HCT116 (cell line): Measurements from ENCODE around the gene PRMT2.
"Not testable (repeated sequence)": the region's sequence is repeated elsewhere in the genome, so short reads cannot be mapped to it uniquely, and the experiment has no call there.

ENCODE experiments used
- EGR1 ChIP-seq: IDR thresholded peaks from 2 replicates; pipeline ENCODE4 v1.6.1; 2012; ENCODE audit warnings: low read depth
- EZH2 ChIP-seq: fragments of 200-600 bp; sonication (generic); IDR thresholded peaks from 2 replicates; pipeline ENCODE4 v1.6.1; 2017; ENCODE audit warnings: antibody characterized with exemption, mixed run types
- EZH2phosphoT487 ChIP-seq: fragments of 200-600 bp; IDR thresholded peaks from 2 replicates; pipeline ENCODE4 v1.6.1; 2018; ENCODE audit warnings: antibody characterized with exemption, borderline replicate concordance
- FOSL1 ChIP-seq: IDR thresholded peaks from 2 replicates; pipeline ENCODE4 v1.6.1; 2012; ENCODE audit warnings: low read depth
- JUND ChIP-seq: IDR thresholded peaks from 2 replicates; pipeline ENCODE4 v1.6.1; 2012
- POLR2A ChIP-seq: IDR thresholded peaks from 2 replicates; pipeline ENCODE4 v1.7.0; 2011; ENCODE audit warnings: borderline replicate concordance; ENCODE audit not compliant: insufficient read depth, insufficient read length; ENCODE audit errors: extremely low read depth
- POLR2AphosphoS5 ChIP-seq: IDR thresholded peaks from 2 replicates; pipeline ENCODE4 v1.6.1; 2011; ENCODE audit warnings: mild to moderate bottlenecking, low read depth, low read length, moderate library complexity
- SP1 ChIP-seq: IDR thresholded peaks from 2 replicates; pipeline ENCODE4 v1.6.1; 2012; ENCODE audit warnings: low read depth
- YY1 ChIP-seq: IDR thresholded peaks from 2 replicates; pipeline ENCODE4 v1.6.1; 2011; ENCODE audit warnings: low read length, low read depth, moderate library complexity, mild to moderate bottlenecking; ENCODE audit not compliant: insufficient replicate concordance; ENCODE audit errors: extremely low read depth
- ZNF274 ChIP-seq: fragments of 200-500 bp; sonication (Bioruptor generic); IDR thresholded peaks from 2 replicates; pipeline ENCODE4 v1.6.1; 2014; ENCODE audit warnings: mild to moderate bottlenecking, low read depth, low read length, inconsistent platforms
- TF ChIP-seq, protein P1 (sequence below), 3 experiments: fragments of 200-600 bp in 1 of 3; sonication (generic) in 1 of 3; IDR thresholded peaks in 2 of 3; conservative IDR thresholded peaks in 1 of 3; 2 replicates each; pipeline ENCODE4 v1.5.1; 2012 to 2017; ENCODE audit warnings: low read depth in 2 of 3, low read length in 2 of 3, antibody characterized with exemption in 1 of 3, borderline replicate concordance in 1 of 3, control low read depth in 1 of 3, mild to moderate bottlenecking in 1 of 3, mixed read lengths in 1 of 3, mixed run types in 1 of 3, moderate library complexity in 1 of 3; ENCODE audit not compliant: insufficient read depth in 1 of 3
- TF ChIP-seq, protein P2 (sequence below): IDR thresholded peaks from 2 replicates; pipeline ENCODE4 v1.6.1; 2012

GRCh38 chr21:46699104-46699503 is 63.6 kb downstream of the PRMT2 start:
- TF ChIP-seq JUND, EZH2, YY1, POLR2AphosphoS5, ZNF274, EGR1, FOSL1, SP1, POLR2A, EZH2phosphoT487: not testable (repeated sequence)
- TF ChIP-seq, protein P1, sequence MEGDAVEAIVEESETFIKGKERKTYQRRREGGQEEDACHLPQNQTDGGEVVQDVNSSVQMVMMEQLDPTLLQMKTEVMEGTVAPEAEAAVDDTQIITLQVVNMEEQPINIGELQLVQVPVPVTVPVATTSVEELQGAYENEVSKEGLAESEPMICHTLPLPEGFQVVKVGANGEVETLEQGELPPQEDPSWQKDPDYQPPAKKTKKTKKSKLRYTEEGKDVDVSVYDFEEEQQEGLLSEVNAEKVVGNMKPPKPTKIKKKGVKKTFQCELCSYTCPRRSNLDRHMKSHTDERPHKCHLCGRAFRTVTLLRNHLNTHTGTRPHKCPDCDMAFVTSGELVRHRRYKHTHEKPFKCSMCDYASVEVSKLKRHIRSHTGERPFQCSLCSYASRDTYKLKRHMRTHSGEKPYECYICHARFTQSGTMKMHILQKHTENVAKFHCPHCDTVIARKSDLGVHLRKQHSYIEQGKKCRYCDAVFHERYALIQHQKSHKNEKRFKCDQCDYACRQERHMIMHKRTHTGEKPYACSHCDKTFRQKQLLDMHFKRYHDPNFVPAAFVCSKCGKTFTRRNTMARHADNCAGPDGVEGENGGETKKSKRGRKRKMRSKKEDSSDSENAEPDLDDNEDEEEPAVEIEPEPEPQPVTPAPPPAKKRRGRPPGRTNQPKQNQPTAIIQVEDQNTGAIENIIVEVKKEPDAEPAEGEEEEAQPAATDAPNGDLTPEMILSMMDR (IDR thresholded peaks at IDR 0.05 in 2 of 3, conservative IDR thresholded peaks at IDR 0.05 in 1 of 3; ENCODE audit: borderline replicate concordance in 1 of 3, insufficient read depth in 1 of 3, low read depth in 2 of 3, low read length in 2 of 3), result not testable (repeated sequence)
- TF ChIP-seq, protein P2, sequence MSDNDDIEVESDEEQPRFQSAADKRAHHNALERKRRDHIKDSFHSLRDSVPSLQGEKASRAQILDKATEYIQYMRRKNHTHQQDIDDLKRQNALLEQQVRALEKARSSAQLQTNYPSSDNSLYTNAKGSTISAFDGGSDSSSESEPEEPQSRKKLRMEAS, result not testable (repeated sequence)
